ENCODE data around the gene ATP11B.

DNA sequence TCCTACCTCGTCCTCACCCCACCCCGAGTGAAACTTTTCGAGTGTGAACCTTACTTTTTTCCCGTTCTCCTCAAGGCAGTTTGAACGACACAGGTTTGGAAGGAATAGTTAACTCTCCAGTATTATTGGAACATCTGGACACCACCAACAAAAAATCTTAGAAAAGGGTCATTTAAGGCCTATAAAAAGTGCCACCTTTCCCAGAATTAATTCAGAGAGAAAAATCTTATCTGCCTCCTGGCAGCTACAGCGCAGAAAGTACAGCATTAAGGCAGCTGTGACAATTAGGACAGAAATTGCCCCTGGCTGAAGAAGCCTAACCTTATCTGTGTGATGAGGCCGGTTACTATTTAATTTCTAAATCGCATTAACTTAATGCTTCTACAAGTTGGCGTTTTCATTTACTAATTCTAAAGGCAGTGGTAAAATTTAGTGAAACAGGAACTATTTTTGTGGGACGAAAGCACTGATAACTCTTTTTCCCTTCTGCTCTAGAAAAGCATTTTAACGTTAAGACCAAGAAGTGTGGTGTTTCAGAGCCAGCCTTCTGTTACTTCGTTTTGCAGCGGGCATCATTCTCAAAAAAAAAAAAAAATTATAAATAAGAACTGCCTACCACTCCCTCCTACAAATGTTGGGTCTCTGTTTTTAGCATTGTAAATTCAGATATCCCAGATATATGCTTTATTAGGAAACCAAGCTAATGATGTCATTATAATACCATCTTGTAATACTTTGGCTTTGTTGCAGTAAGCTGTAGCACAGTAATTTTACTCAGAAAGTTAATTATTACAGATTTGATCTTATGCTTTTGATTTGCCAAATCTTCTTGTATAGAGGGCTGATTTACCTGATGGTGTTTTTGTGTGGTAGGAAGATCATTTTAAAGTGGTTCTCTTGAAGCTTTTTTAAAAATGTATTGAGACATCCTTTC is 1.4 kb downstream of the ATP11B start:
- TF ChIP-seq ZNF384 (IDR thresholded peaks at IDR 0.05) (no peak), SUZ12 (IDR thresholded peaks at IDR 0.05) (no peak), CTBP1 (IDR thresholded peaks at IDR 0.05; ENCODE audit: borderline replicate concordance) (no peak), BHLHE40 (IDR thresholded peaks at IDR 0.05; ENCODE audit: borderline replicate concordance) (no peak), ELF4 (IDR thresholded peaks at IDR 0.05) (no peak), FOXM1 (IDR thresholded peaks at IDR 0.05; ENCODE audit: borderline replicate concordance) (no peak), FOXK2 (IDR thresholded peaks at IDR 0.05) (no peak), NFRKB (IDR thresholded peaks at IDR 0.05) (no peak), ARNT (IDR thresholded peaks at IDR 0.05) (no peak), TARDBP (IDR thresholded peaks at IDR 0.05) (no peak), SP1 (IDR thresholded peaks at IDR 0.05) (no peak)

All from HEK293T (cell line).